SIG-M5 (cell line): ENCODE results near the gene CMYA5.
"Not testable (repeated sequence)": the region's sequence is repeated elsewhere in the genome, so short reads cannot be mapped to it uniquely, and the experiment has no call there.

ENCODE experiments used
- DNase-seq: peaks from one replicate; lab custom pipeline; 2025; lab: John Stamatoyannopoulos, UW

CMYA5 gene

GRCh38 chr5:79746642-79747569 is 57.3 kb downstream of the CMYA5 start:
- no peak for DNase-seq

GRCh38 chr5:79750611-79751510 is 61.2 kb downstream of the CMYA5 start:
- DNase-seq, result no peak

DNA sequence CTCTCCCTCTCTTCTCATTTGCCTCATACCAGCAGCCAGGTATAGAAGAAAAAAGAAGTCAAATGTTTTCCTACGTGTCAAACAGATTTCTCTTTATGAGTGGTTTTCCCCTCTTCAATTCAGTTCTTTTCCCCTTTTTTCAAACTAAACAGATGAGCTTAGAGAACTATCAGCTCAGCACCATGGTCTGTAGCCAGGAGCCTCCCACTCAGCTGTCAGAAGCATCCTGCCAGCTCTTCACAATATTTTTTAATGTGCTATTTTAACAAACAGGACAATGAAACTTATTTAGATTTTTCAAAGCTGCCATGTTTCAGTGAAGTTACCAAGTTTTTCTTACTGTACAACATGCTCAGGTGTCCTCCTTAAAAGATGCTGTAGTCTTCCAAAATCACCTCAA is 63.5 kb downstream of the CMYA5 start:
- DNase-seq, result no peak

GRCh38 chr5:79753877-79754645 is 64.4 kb downstream of the CMYA5 start:
- no peak for DNase-seq

DNA sequence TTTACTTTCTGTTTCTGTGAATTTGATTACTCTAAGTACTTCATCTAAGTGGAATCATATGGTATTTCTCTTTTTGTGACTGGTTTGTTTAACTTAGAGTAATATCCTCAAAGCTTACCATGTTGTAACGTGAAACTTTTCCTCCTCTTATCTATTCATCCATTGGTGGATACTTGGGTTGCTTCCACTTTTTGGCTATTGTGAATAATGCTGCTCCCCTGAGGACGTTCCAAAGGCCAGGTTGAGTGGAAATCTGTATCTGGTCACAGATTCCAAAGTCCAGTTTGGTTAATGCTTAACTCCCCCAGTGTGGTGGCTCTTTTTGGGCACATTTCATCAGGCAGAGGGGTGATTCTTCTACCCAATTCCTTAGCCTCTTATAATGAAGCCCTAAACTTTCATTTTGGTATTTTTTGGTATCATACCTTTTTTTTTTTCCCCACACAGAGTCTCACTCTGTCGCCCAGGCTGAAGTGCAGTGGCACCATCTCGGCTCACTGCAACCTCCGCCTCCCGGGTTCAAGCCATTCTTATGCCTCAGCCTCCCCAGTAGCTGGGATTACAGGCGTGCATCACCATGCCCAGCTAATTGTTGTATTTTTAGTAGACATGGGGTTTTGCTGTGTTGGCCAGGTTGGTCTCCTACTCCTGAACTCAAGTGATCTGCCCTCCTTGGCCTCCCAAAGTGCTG is 65.4 kb downstream of the CMYA5 start:
- no peak for DNase-seq

DNA sequence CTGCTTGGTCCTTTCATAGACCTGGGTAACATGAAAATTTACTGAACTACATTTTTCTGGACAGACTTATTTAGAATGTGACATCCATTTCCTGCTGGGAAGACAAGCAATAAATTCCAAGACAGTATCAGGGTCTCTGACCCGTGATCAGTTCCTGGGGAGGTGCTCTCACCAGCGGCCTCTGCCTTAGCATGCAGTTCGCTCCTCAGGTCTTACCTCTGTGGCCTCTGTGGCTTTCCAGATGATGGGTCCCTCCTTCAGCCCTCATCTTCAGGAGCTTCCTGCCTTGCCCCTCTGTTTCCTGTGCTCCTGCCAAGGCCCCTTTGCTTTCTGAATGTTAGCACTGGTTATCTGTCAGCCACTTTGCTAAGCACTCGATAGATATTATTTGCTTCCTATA is 66.4 kb downstream of the CMYA5 start:
- no peak for DNase-seq

- DNase-seq, result no peak
Measured at GRCh38 chr5:79759436-79759835, 69.8 kb downstream of the CMYA5 start.

GRCh38 chr5:79759848-79760247 is 70.2 kb downstream of the CMYA5 start:
- no peak for DNase-seq

- DNase-seq, result no peak
Measured at GRCh38 chr5:79762929-79763328, 73.3 kb downstream of the CMYA5 start.

DNA sequence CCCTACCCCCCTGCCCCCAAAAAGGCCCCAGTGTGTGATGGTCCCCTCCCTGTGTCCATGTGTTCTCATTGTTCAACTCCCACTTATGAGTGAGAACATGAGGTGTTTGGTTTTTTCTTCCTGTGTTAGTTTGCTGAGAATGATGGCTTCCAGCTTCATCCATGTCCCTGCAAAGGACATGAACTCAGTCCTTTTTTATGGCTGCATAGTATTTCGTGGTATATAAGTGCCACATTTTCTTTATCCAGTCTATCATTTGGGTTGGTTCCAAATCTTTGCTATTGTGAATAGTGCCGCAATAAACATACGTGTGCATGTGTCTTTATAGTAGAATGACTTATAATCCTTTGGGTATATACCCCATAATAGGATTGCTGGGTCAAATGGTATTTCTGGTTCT is 74.5 kb downstream of the CMYA5 start:
- not testable (repeated sequence) for DNase-seq

DNA sequence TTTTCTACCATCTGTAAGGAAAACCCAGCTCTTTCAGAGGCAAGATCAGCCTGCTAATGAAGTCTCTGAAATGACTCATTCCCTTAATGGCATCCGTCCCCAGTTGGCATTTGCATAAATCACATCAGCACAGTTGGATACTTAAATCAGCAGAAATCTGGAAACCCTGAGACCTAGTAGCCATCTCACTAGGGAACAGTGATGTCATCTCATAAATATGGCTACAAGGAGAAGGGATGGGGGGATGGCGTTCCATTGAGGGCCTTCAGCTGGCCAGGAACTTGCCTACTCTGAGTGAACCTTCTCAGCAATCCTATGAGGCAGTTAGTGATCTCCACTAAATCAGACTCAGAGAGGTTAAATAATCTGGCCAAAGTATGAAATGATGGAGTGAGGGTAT is 81.8 kb downstream of the CMYA5 start:
- no peak for DNase-seq

DNA sequence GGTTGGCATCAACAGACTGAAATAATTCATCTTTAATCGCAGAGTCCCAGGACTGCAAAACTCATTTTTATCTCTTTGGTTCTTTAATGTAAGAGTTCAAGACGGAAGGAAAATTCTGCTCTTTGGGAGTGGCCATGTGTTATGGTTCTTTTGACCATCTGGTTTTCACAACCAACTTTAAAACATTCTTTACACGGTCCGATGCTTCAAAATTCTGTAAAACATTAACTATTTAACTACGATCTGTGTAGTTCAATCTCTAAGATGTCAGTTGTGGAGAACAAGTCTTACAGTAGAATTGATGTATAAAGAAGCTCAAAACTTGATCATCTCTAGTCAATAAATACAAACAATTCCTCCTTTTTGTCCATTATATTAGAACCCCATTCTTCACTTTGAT is 83.0 kb downstream of the CMYA5 start:
- no peak for DNase-seq

- DNase-seq, result no peak
Measured at GRCh38 chr5:79773612-79774011, 84.0 kb downstream of the CMYA5 start.

DNA sequence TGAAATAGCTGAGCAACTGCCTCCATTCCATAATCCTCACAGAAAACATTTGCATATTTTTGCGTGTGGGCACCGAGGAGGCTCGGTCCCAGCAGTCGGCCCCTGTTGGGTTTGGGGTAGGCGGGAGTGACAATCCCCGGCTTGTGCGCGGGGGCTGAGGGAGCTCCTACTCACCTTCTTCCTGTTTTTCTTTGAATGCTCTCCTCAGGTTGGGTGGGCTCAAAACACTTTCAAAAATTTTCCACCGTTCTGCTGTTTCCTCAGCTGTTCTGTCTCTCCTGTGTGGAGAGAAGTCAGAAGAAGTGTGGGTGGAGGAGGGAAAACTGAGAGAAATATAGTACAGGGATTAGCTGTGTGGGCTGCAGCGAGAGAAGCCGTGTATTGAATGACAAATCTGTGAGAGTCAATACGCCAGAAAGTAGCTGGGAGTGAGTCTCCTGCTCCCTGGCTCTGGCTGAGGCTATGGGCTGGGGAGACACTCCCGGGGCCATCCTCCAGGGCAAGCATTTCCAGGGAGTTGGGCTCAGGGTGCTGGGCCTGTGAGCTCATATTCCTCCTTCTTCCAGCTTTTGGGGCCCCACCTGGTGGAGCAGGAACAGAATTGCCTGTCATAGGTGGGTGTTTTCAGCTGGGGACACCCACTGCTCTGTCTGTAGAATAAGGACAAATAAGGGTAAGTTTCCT is 84.7 kb downstream of the CMYA5 start:
- no peak for DNase-seq

DNA sequence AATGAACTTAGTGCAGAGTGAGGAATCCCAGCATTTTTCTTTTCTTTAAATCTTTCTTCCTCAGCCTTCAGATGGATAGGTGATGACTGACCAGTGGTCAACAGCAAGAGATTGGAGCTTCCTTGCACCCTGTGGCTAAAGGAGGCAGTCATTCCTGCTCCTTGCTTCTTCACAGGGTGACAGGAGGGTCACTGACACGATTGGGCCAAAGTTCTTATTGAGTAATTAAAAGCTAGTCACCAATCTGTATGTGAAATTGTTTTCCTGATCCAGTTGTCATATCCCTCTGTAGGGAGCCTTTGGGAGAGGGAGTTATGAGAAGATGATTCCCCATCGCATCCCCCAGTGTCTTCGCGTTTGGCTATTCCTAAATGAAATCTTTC is 85.2 kb downstream of the CMYA5 start:
- DNase-seq, result no peak

DNA sequence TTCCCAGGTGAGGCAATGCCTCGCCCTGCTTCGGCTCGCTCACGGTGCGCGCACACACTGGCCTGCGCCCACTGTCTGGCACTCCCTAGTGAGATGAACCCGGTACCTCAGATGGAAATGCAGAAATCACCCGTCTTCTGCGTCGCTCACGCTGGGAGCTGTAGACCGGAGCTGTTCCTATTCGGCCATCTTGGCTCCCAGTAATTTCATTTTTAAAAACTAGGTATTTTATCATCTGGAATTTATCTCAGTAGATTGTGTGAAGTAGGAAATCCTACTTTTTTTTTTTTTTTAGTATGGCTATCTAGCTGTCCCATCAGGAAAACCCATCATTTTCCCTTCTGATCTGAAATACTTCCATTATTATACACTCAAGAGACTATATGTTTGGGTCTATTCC is 95.1 kb downstream of the CMYA5 start:
- not testable (repeated sequence) for DNase-seq

GRCh38 chr5:79785983-79786382 is 96.3 kb downstream of the CMYA5 start:
- DNase-seq, result no peak

DNA sequence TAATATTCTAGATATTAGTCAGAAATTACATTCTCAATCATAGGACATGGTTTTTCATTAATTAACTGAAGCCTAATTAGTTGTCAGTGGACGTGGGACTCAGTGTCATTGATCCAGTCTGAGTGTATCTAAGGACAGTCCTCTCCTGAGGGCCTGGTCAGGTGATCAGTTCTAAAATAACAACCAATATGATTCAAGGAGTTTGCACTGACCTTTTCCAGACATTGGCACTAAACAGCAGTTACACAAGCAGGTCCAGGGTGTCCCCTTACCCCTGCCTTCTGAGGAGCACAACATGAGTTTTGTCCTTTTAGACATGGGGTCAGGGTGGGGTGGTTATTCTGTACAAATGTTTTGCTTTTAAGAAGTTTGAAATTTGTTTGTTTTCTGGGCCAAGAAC is 97.8 kb downstream of the CMYA5 start:
- no peak for DNase-seq

DNA sequence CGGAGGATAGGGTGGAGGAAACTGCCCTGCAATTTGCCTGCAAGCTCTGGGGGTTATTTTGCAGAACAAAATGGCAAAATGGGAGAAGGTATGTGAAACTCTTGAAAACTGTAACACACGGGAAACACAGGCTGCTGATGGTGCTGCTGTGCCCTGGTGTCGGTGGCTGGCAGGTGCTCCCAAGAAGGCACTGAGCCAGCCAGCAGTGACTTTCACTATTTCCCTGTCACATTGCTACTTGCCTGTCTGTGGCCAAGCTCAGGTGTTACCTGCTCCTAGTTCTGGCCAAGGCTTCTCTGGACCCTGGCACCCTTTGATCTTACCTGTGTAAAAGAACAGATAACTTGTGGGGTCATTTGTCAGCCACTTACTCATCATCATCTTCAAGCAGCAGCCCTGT is 102.2 kb downstream of the CMYA5 start:
- DNase-seq, result no peak

- no peak for DNase-seq
Measured at GRCh38 chr5:79792463-79792862, 102.8 kb downstream of the CMYA5 start.

DNA sequence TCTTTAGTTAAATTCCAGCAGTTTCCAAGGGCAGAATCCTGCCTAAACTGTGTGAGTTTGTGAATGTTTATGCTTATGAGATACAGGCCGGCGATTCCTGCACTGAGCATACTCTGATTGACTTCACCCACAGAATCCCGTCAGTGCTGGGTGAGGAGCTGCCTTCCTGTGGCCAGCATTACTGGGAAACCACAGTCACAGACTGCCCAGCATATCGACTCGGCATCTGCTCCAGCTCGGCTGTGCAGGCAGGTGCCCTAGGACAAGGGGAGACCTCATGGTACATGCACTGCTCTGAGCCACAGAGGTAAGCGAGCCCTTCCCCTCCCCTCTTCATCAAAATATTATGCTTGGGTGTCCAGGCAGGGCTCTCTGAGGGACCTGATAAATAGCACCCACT is 103.7 kb downstream of the CMYA5 start:
- DNase-seq, result no peak
